A172 (cell line): ENCODE data around the gene GANAB. TPM values are rescaled to one million over a fixed set of nuclear protein-coding genes. Genes with fewer than 3 reads are reported as not detected.
"Not testable (repeated sequence)": the region's sequence is repeated elsewhere in the genome, so short reads cannot be mapped to it uniquely, and the experiment has no call there.

Experiments used
- DNase-seq: peaks from one replicate; pipeline ENCODE4 v3.0.0-alpha.2; 2015; ENCODE audit warnings: low spot score
- total RNA-seq: library from RNA; depleted of rRNA; stranded (reverse); fragments of >200 nt; shearing (Covaris generic); gene quantifications from 2 replicates; pipeline ENCODE4 v1.2.3, GENCODE V29; 2014

GANAB gene
- total RNA-seq, 1 experiment from 2014 or later = 257 TPM

DNA sequence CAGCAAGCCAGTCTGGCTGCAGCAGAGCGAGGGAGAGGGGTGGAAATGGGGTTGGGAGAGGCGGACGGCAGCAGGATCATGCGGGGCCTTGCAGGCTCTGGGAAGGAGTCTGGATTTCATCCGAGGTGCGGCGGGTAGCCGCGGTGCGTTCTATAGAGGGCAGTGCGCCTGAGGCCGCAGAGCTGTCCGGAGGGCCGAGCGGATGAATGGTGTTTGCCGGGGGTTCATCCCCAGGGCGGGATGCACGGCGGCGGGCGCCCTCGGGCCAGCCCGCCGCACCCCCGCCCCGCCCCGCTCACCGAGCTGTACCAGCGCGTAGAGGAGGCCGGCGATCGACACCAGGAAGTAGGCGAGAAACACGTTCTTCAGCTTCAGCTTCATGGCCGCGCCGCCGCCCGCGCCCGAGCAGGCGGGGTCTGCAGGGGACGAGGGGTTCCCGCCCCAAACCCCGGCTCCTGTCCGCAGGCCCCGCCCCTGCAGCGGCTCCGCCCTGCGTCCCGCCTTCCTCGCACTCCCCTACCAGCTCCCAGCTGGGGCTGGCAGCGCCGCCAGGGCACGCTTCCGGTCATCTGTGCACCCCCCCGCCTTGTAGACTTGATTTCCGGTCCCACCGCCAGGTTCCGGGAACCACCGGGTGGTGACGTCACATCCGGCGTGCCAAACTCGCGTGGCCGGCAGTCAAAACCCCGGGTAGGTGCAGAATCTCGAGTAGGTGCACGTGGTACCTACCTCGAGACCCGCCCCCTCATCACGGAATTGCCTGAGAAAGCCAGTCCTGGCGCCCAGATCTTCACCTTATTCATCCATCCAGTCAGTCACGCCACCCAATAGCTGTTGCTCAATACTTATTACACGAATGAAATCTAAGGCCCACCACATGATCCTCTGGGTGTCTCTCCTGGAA, 24.6 kb downstream of the GANAB start, which contains the start of gene B3GAT3:
TSS of gene B3GAT3 (minus strand) at position 420 of the 904 bp plus-strand sequence. CDS start at position 381, 39 bp downstream.
- DNase-seq = peak; percentile 98

DNA sequence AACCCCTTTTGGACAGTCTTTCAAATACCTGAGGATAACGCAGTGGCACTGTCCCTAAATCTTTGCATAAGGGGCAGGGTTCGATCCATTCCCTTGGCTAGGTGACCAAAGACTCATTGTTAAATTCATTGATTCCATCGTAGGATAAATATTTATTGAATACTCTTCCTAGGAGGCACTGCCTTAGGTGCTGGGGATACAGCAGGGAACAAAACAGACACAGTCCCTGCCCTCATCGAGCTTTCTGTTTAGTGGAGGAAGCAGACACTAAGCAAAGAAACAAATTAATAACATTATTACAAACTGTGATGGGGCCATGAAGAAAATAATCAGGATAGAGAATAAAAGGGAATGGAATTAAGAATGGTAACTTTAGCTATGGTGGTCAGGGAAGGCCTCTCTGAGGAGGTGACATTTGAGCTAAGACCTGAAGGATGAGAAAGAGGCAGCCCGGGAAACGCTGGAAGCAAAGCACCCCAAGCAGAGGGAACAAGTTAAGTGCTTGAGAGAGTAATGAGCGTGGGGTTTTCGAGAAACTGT, 25.3 kb downstream of the GANAB start:
- no peak for DNase-seq

DNA sequence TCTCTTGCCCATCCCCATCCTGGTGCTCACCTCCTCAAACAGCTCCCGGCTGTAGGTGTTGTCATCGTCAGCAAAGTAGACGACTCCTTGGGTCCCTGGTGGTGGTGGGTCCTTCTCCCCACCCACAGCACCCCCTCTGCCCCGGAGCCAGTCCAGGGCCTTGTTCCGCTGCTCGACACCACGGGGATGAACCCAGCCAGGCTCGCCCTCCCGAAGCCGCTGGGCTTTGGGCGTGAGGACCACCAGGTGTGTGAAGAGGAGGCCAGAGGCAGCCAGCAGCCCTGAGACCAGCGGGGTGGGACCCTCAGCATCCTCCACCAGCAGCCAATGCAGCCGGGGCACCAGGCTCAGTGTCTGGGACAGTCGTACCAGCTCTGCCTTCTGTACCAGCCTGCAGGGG, 29.5 kb downstream of the GANAB start:
- DNase-seq = not testable (repeated sequence)

DNA sequence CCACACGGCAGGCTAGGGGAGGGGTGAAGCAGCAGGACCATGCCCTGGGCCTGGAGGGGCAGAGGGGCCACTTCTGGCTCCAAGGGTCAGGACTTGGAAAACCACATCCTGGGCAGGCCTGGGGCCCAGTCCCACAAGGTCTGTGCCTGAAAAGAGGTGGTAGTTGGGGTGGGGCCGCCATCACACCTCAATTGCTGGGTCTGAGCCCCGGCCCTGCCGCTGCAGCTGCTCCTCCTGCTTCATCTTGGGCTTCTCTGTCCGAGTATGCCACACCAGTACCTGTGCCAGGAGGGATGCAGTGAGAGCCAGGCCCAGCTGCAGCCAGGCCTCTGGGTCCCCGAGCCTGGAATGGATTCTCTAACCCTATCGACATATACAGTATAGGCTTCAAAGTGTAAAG, 30.9 kb downstream of the GANAB start:
- DNase-seq = no peak

DNA sequence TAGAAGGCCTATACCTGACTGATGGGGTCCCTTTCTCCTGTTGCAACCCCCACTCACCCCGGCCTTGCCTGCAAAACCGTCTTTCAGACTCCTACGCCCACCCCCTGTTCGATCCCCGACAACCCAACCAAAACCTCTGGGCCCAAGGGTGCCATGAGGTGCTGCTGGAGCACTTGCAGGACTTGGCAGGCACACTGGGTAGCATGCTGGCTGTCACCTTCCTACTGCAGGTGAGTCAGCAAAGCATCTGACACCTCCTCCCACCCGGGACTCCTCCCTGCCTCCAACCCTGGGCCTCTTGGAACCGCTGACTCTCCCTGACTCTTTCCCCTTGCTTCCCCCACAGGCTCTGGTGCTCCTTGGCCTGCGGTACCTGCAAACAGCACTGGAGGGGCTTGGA, 32.1 kb downstream of the GANAB start:
- peak; percentile 54 for DNase-seq

- DNase-seq = no peak
Measured at GRCh38 chr11:62613291-62613778, 33.1 kb downstream of the GANAB start.

- peak; percentile 75 for DNase-seq
Measured at GRCh38 chr11:62612366-62613290, 33.8 kb downstream of the GANAB start, which contains the start of the genes EML3 and ROM1. Gene EML3, minus strand, starts transcription at chr11:62612775. Its CDS starts 318 bp downstream, at chr11:62612457. Gene ROM1, plus strand, starts transcription at chr11:62613257. Its CDS starts 25 bp downstream, at chr11:62613282.

GRCh38 chr11:62611705-62612365, 34.6 kb downstream of the GANAB start:
- DNase-seq = no peak

DNA sequence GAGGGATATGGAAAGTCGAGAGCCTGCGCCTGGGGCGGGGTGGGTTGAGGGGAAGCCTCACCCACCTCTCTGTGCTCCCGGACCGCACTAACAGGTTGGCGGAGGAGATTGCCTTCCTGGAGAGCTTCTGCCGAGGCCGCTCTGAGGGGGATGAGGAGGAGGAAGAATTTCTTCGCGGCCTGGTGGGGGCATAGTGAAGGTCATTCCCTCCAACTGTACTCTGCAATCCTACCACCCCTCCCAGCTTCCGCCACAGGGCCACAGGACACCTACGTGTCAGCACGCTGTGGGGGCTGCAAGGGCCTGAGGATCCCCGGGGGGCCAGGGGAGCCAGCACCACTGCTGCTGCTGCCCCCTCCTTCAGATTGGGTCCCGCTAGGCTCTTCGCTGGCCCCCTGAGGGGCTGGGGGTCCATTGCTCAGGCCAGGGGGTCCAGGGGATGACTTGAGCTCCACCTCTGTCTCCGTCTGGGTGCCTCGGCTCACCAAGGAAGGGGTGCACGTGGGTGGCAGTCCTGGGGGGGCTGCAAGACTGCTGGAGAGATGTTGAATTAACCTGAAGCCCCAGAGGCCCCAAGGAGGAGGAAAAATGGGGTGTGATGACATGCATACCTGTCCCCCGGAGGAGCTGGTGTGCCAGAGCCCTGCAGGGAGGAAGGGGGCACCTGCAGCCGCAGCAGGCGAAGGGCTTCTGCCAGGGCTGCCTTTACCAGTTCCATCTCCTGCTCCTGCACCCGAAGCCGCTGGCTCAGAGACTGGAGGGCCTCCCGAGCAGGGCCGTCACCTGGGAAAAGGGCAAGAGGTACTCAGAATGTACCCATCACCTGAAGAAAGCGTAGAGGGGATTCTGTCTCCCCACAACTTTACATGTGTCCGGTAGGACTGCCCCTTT, 35.4 kb downstream of the GANAB start:
- DNase-seq = no peak

- DNase-seq = no peak
Measured at GRCh38 chr11:62610403-62610802, 36.0 kb downstream of the GANAB start.

DNA sequence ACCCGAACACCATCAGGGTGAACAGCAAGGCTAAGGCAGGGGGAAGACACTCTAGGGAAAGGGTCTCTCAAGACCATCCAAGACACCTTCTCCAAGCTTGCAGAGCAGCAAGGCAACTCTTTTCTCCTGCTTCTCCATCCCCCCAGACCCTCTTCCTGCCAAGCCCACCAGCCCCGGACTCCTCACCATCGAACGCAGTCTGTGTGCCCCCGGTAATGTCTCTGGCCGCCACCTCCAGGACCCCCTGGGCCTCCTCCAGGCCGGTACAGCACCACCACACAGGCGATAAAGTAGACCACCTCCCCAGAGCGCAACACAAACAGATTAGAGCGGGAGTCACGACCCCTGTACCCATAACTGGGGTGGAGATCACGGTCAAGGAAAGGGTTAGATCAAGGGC, 37.6 kb downstream of the GANAB start:
- DNase-seq = no peak

DNA sequence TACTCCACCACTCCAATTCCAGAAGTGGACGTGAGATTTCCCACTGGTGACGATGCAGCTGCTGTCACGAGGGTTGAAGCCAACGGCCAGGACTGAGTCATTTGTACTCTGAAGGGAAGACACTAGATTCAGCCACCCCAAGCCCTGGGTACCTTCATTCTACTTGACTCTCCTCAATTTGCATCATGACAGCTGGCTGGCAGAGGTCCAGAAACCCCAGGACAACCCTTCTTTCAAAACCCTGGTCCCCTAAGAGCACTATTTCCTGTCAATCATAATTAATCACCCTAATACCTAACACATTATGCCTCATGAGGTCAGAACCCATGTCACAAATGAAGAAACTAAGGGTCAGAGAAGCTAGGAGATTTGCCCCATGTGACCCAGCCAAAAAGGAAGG, 38.7 kb downstream of the GANAB start:
- no peak for DNase-seq

DNA sequence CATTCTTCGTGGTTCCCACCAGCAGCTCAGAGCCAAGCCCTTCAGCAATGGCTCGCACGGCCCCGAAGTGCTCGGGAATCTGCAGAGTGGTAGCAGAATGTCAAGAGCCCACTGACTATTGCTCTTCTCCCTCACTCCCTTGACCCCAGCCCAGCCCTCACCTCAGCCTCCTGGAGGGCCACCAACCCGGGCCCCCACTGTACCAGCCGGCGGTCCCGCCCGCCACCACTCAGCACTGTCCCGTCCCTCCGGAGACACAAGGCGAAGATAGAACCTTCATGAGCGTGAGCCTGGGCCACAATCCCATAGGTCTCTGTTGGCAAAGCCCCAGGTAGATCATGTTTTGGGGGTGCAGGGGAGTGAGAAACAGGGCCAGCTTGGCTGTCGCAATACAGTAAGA, 40.5 kb downstream of the GANAB start:
- DNase-seq = no peak

- no peak for DNase-seq
Measured at GRCh38 chr11:62605467-62605866, 40.9 kb downstream of the GANAB start.

GRCh38 chr11:62604460-62605120, 41.8 kb downstream of the GANAB start:
- no peak for DNase-seq

DNA sequence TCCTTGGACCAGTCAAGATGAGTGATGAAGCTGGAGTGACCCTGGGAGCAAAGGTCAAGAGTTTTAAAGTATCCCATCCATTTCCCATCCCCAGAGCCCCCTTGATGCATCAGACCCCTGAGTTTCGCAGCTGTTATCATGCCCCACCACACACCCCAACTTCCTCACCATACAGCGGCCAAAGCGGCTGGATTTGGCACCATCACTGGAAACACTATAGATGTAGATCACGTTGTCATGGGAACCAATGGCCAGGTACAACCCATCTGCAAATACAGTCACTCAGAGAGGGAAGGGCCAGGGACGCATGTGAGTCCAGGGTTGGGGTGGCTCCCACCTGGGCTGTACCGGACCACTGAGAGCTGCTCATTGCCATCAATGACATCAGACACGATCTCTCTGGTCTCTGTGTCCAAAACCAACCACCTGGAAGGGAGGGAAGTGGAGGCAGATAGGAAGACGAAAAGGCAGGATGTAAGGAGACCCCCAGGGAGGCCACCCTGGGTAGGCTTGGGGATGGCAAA, 42.6 kb downstream of the GANAB start:
- DNase-seq = no peak

GRCh38 chr11:62603072-62603408, 43.4 kb downstream of the GANAB start:
- no peak for DNase-seq

GRCh38 chr11:62602141-62603071, 44.0 kb downstream of the GANAB start:
- no peak for DNase-seq
